ENCODE data around the gene PCSK4. TPM values are rescaled to one million over a fixed set of nuclear protein-coding genes. Genes with fewer than 3 reads are reported as not detected.

The PCSK4 gene
- total and polyA plus RNA-seq, 4 donors: 2.2 to 14.4 (median 9.3) TPM

- Histone ChIP-seq H3K9me3 (ENCODE audit: control insufficient read depth, insufficient read depth, low read length) (no peaks in the 10 kb centered on the region), H3K27me3 (ENCODE audit: control insufficient read depth, insufficient read depth, low read length) (peaks cover 11% of the 10 kb centered on the region), H3K4me3 (ENCODE audit: low read depth, low read length) (peak within 1 kb of the TSS; percentile 69), H3K27ac (ENCODE audit: low read depth, low read length) (peak within 1 kb of the TSS; percentile 86), H3K36me3 (ENCODE audit: control insufficient read depth, insufficient read depth, low read length) (peaks cover 17% of the 10 kb centered on the region), H3K4me1 (ENCODE audit: control insufficient read depth, insufficient read depth, low read length) (peaks cover 26% of the 10 kb centered on the region)
- no peak for DNase-seq (ENCODE audit: low read depth in 4 of 6, low spot score in 6 of 6)
- WGBS (ENCODE audit: insufficient coverage): 1% methylated on average over 70 of the region's 73 CpGs
Observed at GRCh38 chr19:1491114-1491848, 1.1 kb upstream of the PCSK4 start, which contains the start of gene REEP6. REEP6 (plus strand) TSS chr19:1491181; CDS start chr19:1491270, 89 bp downstream.

- no peaks in the 10 kb centered on the region for H3K9me3 ChIP-seq (ENCODE audit: control insufficient read depth, insufficient read depth, low read length)
- DNase-seq (ENCODE audit: low read depth in 4 of 6, low spot score in 6 of 6): no peak
- H3K4me1 ChIP-seq (ENCODE audit: control insufficient read depth, insufficient read depth, low read length): peaks cover 26% of the 10 kb centered on the region
- peaks cover 11% of the 10 kb centered on the region for H3K27me3 ChIP-seq (ENCODE audit: control insufficient read depth, insufficient read depth, low read length)
- H3K36me3 ChIP-seq (ENCODE audit: control insufficient read depth, insufficient read depth, low read length): peaks cover 14% of the 10 kb centered on the region
- 13% methylated on average over 28 of the region's 37 CpGs for WGBS (ENCODE audit: insufficient coverage)
- peak overlapping the region; percentile 86 for H3K27ac ChIP-seq (ENCODE audit: low read depth, low read length)
- peak overlapping the region; percentile 69 for H3K4me3 ChIP-seq (ENCODE audit: low read depth, low read length)
Observed at GRCh38 chr19:1489463-1490310, 463 bp downstream of the PCSK4 start.

DNA sequence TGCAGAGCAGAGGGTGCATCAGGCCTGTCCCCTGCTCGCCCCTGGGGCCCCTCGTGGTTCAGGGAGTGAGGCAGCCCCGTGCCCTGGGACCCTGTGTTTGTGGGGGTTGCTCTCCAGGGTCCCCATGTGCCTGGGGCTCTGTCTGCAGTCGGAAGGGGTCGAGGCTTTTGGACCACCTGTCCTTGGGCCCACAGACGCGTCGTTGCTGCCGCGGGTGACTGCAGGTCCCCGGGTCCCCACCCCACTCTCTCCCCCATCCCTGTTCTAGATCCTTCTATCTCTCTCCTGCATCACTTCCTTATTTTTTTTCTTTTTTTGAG is 1.9 kb downstream of the PCSK4 start:
- 83% methylated on average over 11 of the region's 11 CpGs for whole genome bisulfite sequencing (ENCODE audit: insufficient coverage)
- Histone ChIP-seq H3K9me3 (ENCODE audit: control insufficient read depth, insufficient read depth, low read length) (no peaks in the 10 kb centered on the region), H3K36me3 (ENCODE audit: control insufficient read depth, insufficient read depth, low read length) (peaks cover 17% of the 10 kb centered on the region), H3K27ac (ENCODE audit: low read depth, low read length) (no peak overlapping the region), H3K4me3 (ENCODE audit: low read depth, low read length) (no peak overlapping the region), H3K27me3 (ENCODE audit: control insufficient read depth, insufficient read depth, low read length) (peaks cover 11% of the 10 kb centered on the region), H3K4me1 (ENCODE audit: control insufficient read depth, insufficient read depth, low read length) (peaks cover 25% of the 10 kb centered on the region)
- no peak for DNase-seq (ENCODE audit: low read depth in 4 of 6, low spot score in 6 of 6)

- no peak for DNase-seq (ENCODE audit: low read depth in 4 of 6, low spot score in 6 of 6)
- H3K27me3 ChIP-seq (ENCODE audit: control insufficient read depth, insufficient read depth, low read length): peaks cover 11% of the 10 kb centered on the region
- H3K9me3 ChIP-seq (ENCODE audit: control insufficient read depth, insufficient read depth, low read length): no peaks in the 10 kb centered on the region
- peaks cover 20% of the 10 kb centered on the region for H3K4me1 ChIP-seq (ENCODE audit: control insufficient read depth, insufficient read depth, low read length)
- H3K27ac ChIP-seq (ENCODE audit: low read depth, low read length): no peak overlapping the region
- WGBS (ENCODE audit: insufficient coverage): 94% methylated on average over 32 of the region's 40 CpGs
- peaks cover 22% of the 10 kb centered on the region for H3K36me3 ChIP-seq (ENCODE audit: control insufficient read depth, insufficient read depth, low read length)
- no peak overlapping the region for H3K4me3 ChIP-seq (ENCODE audit: low read depth, low read length)
Observed at GRCh38 chr19:1487576-1488281, 2.4 kb downstream of the PCSK4 start.

GRCh38 chr19:1486720-1487575 is 3.2 kb downstream of the PCSK4 start:
- H3K36me3 ChIP-seq (ENCODE audit: control insufficient read depth, insufficient read depth, low read length): peaks cover 29% of the 10 kb centered on the region
- H3K27me3 ChIP-seq (ENCODE audit: control insufficient read depth, insufficient read depth, low read length): peaks cover 8% of the 10 kb centered on the region
- peaks cover 19% of the 10 kb centered on the region for H3K4me1 ChIP-seq (ENCODE audit: control insufficient read depth, insufficient read depth, low read length)
- no peak overlapping the region for H3K4me3 ChIP-seq (ENCODE audit: low read depth, low read length)
- no peak overlapping the region for H3K27ac ChIP-seq (ENCODE audit: low read depth, low read length)
- DNase-seq (ENCODE audit: low read depth in 4 of 6, low spot score in 6 of 6): no peak
- WGBS (ENCODE audit: insufficient coverage): 92% methylated on average over 56 of the region's 56 CpGs
- no peaks in the 10 kb centered on the region for H3K9me3 ChIP-seq (ENCODE audit: control insufficient read depth, insufficient read depth, low read length)

DNA sequence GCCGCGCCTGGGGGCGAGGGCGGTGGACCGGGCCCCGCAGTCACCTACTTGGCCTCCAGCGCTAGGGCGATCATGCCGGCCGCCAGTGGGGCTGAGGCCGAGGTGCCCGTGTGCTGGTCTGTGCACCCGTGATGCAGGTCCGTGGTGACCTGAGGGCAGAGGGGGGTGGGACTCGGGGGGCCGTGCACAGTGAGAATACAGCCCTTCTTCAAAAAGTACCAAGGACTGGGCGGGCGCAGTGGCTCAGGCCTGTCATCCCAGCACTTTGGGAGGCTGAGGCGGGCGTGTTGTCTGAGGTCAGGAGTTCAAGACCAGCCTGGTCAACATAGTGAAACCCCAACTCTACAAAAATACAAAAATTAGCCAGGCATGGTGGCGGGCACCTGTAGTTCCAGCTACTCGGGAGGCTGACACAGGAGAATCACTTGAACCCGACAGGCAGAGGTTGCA is 6.1 kb downstream of the PCSK4 start:
- DNase-seq (ENCODE audit: low read depth in 4 of 6, low spot score in 6 of 6): no peak
- no peaks in the 10 kb centered on the region for H3K27me3 ChIP-seq (ENCODE audit: control insufficient read depth, insufficient read depth, low read length)
- H3K27ac ChIP-seq (ENCODE audit: low read depth, low read length): no peak overlapping the region
- H3K4me1 ChIP-seq (ENCODE audit: control insufficient read depth, insufficient read depth, low read length): peaks cover 7% of the 10 kb centered on the region
- peaks cover 36% of the 10 kb centered on the region for H3K36me3 ChIP-seq (ENCODE audit: control insufficient read depth, insufficient read depth, low read length)
- no peak overlapping the region for H3K4me3 ChIP-seq (ENCODE audit: low read depth, low read length)
- WGBS (ENCODE audit: insufficient coverage): 94% methylated on average over 16 of the region's 23 CpGs
- H3K9me3 ChIP-seq (ENCODE audit: control insufficient read depth, insufficient read depth, low read length): no peaks in the 10 kb centered on the region

DNA sequence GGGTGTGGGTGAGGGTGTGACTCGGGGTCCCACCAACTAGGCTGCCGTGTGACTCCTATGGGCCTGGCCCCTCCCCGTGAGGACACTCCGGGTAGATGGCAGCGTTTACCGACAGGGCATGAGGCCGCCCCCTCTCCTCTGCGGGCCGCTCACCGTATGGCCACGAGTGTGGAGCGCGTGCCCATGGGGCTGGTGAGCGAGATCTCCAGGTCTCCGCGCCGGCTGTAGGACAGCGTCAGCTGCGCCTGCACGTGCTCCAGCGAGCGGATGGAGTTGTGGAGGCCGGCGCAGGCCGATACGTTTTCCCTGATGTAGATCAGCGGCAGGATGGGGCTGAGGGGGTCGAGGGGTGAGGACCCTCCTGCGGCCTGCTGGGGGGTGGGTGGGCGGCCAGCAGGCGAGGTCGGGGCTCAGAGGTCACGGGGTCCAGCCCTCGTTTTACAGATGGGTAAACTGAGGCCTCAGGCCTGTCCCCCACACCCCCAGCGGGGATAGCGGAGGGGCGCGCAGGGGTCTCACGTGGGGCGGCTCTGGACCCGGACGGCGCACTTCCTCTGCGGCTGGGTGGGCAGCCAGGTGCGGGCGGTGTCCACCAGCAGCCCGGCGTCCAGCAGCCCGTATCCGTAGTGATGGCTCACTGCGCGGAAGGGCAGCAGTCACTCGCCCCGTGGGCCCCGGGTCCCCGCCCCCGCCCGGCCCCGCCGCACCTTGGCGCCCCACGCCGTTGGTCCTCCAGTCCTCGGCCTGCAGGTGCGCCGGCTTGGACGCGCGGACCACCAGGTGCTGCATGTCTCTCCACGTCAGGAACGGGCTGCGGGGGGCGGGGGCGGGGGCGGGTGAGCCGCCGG is 6.8 kb downstream of the PCSK4 start:
- DNase-seq (ENCODE audit: low read depth in 4 of 6, low spot score in 6 of 6): no peak
- no peak overlapping the region for H3K4me3 ChIP-seq (ENCODE audit: low read depth, low read length)
- 92% methylated on average over 72 of the region's 77 CpGs for WGBS (ENCODE audit: insufficient coverage)
- H3K4me1 ChIP-seq (ENCODE audit: control insufficient read depth, insufficient read depth, low read length): peaks cover 12% of the 10 kb centered on the region
- H3K27ac ChIP-seq (ENCODE audit: low read depth, low read length): no peak overlapping the region
- H3K36me3 ChIP-seq (ENCODE audit: control insufficient read depth, insufficient read depth, low read length): peaks cover 36% of the 10 kb centered on the region
- no peaks in the 10 kb centered on the region for H3K9me3 ChIP-seq (ENCODE audit: control insufficient read depth, insufficient read depth, low read length)
- no peaks in the 10 kb centered on the region for H3K27me3 ChIP-seq (ENCODE audit: control insufficient read depth, insufficient read depth, low read length)

DNA sequence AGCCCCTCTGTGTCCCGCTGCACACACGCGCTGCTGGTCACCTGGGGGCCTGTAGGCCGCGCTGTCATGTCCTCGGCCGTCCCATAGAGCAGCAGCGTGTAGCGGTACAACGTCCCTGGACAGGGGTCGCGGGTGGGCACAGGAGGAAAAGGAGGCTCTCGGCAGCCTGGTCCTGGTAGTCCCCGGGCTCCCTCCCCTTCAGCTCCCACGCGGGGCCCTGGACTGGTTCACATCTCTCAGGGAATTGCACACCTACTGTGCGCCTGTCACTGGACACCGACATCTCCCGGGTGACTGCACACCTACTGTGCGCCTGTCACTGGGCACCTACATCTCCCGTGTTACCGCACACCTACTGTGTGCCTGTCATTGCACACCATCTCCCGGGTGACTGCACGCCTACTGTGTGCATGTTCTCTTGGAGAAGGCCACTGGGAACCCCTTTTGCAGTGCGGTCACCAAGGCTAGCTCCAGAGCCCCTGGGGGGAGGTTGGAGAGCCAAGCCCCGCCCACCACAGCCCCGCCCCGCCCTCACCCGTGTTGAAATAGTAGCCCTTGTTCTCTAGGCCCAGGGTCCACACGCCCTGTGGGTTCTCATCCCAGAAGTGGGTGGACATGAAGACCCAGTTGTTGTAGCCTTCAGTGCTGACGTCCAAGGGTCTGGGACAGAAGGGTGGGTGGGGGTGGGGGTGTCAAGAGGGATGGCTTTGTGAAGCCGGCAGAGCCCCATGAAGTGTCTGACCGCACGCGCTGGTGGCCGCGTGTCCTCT is 7.6 kb downstream of the PCSK4 start:
- Histone ChIP-seq H3K36me3 (ENCODE audit: control insufficient read depth, insufficient read depth, low read length) (peaks cover 32% of the 10 kb centered on the region), H3K27ac (ENCODE audit: low read depth, low read length) (no peak overlapping the region), H3K4me1 (ENCODE audit: control insufficient read depth, insufficient read depth, low read length) (peaks cover 17% of the 10 kb centered on the region), H3K9me3 (ENCODE audit: control insufficient read depth, insufficient read depth, low read length) (no peaks in the 10 kb centered on the region), H3K27me3 (ENCODE audit: control insufficient read depth, insufficient read depth, low read length) (no peaks in the 10 kb centered on the region), H3K4me3 (ENCODE audit: low read depth, low read length) (no peak overlapping the region)
- no peak for DNase-seq (ENCODE audit: low read depth in 4 of 6, low spot score in 6 of 6)
- WGBS (ENCODE audit: insufficient coverage): 85% methylated on average over 32 of the region's 37 CpGs

All from spinal cord (tissue), 10 donors.